Measurements from ENCODE around the gene PRPF40A. TPM values are rescaled to one million over a fixed set of nuclear protein-coding genes. Genes with fewer than 3 reads are reported as not detected.

PRPF40A gene
- total and polyA plus RNA-seq, 2 experiments from 2014 or later, result 101 to 125 TPM

DNA sequence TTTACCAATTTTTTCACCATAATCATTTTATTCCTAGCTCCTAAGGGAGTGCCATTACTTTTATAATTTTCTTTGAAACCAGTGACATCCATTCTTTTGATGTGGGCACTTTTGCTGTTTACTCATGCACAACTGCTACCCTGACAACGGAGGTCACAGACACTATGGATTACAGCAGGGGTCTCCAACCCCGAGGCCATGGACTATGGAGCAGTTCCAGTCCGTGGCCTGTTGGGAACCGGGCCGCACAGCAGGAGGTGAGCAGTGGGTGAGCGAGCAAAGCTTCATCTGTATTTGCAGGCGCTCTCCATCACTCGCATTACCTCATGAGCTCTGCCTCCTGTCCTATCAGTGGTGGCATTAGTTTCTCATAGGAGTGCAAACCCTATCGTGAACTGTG is 34.6 kb downstream of the PRPF40A start:
- TF ChIP-seq EZH2phosphoT487 (IDR thresholded peaks at IDR 0.05; ENCODE audit: low read depth, severe bottlenecking, unreplicated experiment) (no peak), CTCF (IDR thresholded peaks at IDR 0.05; ENCODE audit: poor library complexity) (no peak), EZH2 (IDR thresholded peaks at IDR 0.05; ENCODE audit: borderline replicate concordance) (no peak)
- no peak overlapping the region for H3K4me2 ChIP-seq
- no peak overlapping the region for H3K27ac ChIP-seq
- H3K36me3 ChIP-seq (replicated peaks; ENCODE audit: insufficient read depth, low read depth), result no peaks in the 10 kb centered on the region
- no peak for DNase-seq (ENCODE audit: low spot score)
- WGBS (ENCODE audit: low lambda C conversion rate, missing lambda C conversion rate), result 96% methylated on average over 9 of the region's 9 CpGs
- peaks cover 4% of the 10 kb centered on the region for H4K20me1 ChIP-seq (ENCODE audit: insufficient read depth, poor library complexity, severe bottlenecking)
- no peaks in the 10 kb centered on the region for H3K27me3 ChIP-seq
- H3K9me3 ChIP-seq (ENCODE audit: low read depth), result no peaks in the 10 kb centered on the region
- no peaks in the 10 kb centered on the region for H3K9me2 ChIP-seq (replicated peaks; ENCODE audit: insufficient read depth)
- no peaks in the 10 kb centered on the region for H3K4me1 ChIP-seq (ENCODE audit: insufficient read depth)
- no peak overlapping the region for H3K4me3 ChIP-seq
- H2AFZ ChIP-seq, result no peak overlapping the region
- H3K79me2 ChIP-seq, result peaks cover 39% of the 10 kb centered on the region

DNA sequence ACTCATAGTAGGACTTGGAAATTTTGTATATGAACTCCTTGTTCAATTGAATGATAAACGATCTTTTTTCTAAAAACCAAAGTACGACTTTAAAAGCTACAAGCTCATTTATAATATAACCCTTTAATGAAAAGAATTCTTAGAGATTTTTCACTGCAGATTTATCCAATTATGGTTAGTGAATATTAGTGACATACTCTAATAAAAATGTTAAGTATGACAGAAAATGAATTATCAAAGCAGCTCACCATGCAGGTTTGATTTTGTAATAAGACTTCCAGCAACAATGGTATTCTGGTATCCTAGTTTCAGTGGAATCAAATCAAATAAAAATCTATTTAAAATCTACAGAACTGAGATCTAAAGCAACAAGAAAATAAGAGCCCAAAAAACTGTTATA is 38.5 kb downstream of the PRPF40A start:
- H3K4me3 ChIP-seq, result no peak overlapping the region
- H2AFZ ChIP-seq, result no peak overlapping the region
- H3K4me2 ChIP-seq, result no peak overlapping the region
- H4K20me1 ChIP-seq (ENCODE audit: insufficient read depth, poor library complexity, severe bottlenecking), result peaks cover 4% of the 10 kb centered on the region
- no peak for DNase-seq (ENCODE audit: low spot score)
- no peaks in the 10 kb centered on the region for H3K4me1 ChIP-seq (ENCODE audit: insufficient read depth)
- no peaks in the 10 kb centered on the region for H3K9me2 ChIP-seq (replicated peaks; ENCODE audit: insufficient read depth)
- H3K9me3 ChIP-seq (ENCODE audit: low read depth), result no peaks in the 10 kb centered on the region
- H3K27ac ChIP-seq, result no peak overlapping the region
- TF ChIP-seq CTCF (IDR thresholded peaks at IDR 0.05; ENCODE audit: poor library complexity) (no peak), EZH2 (IDR thresholded peaks at IDR 0.05; ENCODE audit: borderline replicate concordance) (no peak), EZH2phosphoT487 (IDR thresholded peaks at IDR 0.05; ENCODE audit: low read depth, severe bottlenecking, unreplicated experiment) (no peak)
- H3K27me3 ChIP-seq, result no peaks in the 10 kb centered on the region
- no peaks in the 10 kb centered on the region for H3K36me3 ChIP-seq (replicated peaks; ENCODE audit: insufficient read depth, low read depth)
- peaks cover 9% of the 10 kb centered on the region for H3K79me2 ChIP-seq
- WGBS (ENCODE audit: low lambda C conversion rate, missing lambda C conversion rate), result 96% methylated on average over 2 of the region's 2 CpGs

- no peak for DNase-seq (ENCODE audit: low spot score)
- Histone ChIP-seq H3K36me3 (replicated peaks; ENCODE audit: insufficient read depth, low read depth) (no peaks in the 10 kb centered on the region), H2AFZ (no peak overlapping the region), H3K79me2 (peaks cover 2% of the 10 kb centered on the region), H3K27me3 (no peaks in the 10 kb centered on the region), H4K20me1 (ENCODE audit: insufficient read depth, poor library complexity, severe bottlenecking) (no peaks in the 10 kb centered on the region), H3K4me2 (no peak overlapping the region), H3K9me3 (ENCODE audit: low read depth) (no peaks in the 10 kb centered on the region), H3K4me3 (no peak overlapping the region), H3K27ac (no peak overlapping the region), H3K9me2 (replicated peaks; ENCODE audit: insufficient read depth) (no peaks in the 10 kb centered on the region), H3K4me1 (ENCODE audit: insufficient read depth) (no peaks in the 10 kb centered on the region)
- WGBS (ENCODE audit: low lambda C conversion rate, missing lambda C conversion rate), result 91% methylated on average over 3 of the region's 3 CpGs
- TF ChIP-seq EZH2 (IDR thresholded peaks at IDR 0.05; ENCODE audit: borderline replicate concordance) (no peak), EZH2phosphoT487 (IDR thresholded peaks at IDR 0.05; ENCODE audit: low read depth, severe bottlenecking, unreplicated experiment) (no peak)
These were observed 40.8 kb downstream of the PRPF40A start for GRCh38 chr2:152676461-152676860.

DNA sequence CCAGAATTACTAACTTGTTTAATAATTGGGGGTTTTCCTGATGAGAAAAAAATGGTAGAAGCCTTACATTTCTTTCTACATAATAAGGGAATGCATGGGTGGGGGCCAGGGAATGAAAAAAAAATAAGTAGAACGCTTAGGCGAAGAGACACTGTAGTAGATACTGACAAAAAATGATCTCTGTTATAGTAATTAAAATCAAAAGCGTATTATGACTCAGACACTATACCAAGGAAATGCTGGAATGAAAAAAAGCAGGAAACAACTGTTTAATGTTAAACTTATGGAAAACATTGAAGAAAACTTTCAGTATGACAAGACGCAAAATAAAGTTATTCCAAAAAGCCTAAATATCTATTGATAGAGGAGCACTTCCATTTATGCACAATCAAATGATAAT is 42.9 kb downstream of the PRPF40A start:
- Histone ChIP-seq H3K36me3 (replicated peaks; ENCODE audit: insufficient read depth, low read depth) (no peaks in the 10 kb centered on the region), H4K20me1 (ENCODE audit: insufficient read depth, poor library complexity, severe bottlenecking) (no peaks in the 10 kb centered on the region)

More for the DNA sequence above, 42.9 kb downstream of the PRPF40A start:
- TF ChIP-seq CTCF (IDR thresholded peaks at IDR 0.05; ENCODE audit: poor library complexity) (no peak), EZH2phosphoT487 (IDR thresholded peaks at IDR 0.05; ENCODE audit: low read depth, severe bottlenecking, unreplicated experiment) (no peak), EZH2 (IDR thresholded peaks at IDR 0.05; ENCODE audit: borderline replicate concordance) (no peak)
- no peaks in the 10 kb centered on the region for H3K79me2 ChIP-seq
- H3K4me2 ChIP-seq, result no peak overlapping the region
- H3K4me1 ChIP-seq (ENCODE audit: insufficient read depth), result no peaks in the 10 kb centered on the region
- no peak overlapping the region for H3K27ac ChIP-seq
- no peak overlapping the region for H2AFZ ChIP-seq
- no peak for DNase-seq (ENCODE audit: low spot score)
- no peak overlapping the region for H3K4me3 ChIP-seq
- no peaks in the 10 kb centered on the region for H3K9me2 ChIP-seq (replicated peaks; ENCODE audit: insufficient read depth)
- WGBS (ENCODE audit: low lambda C conversion rate, missing lambda C conversion rate), result 98% methylated on average over 4 of the region's 4 CpGs
- no peaks in the 10 kb centered on the region for H3K27me3 ChIP-seq
- no peaks in the 10 kb centered on the region for H3K9me3 ChIP-seq (ENCODE audit: low read depth)
